Inflammatory macrophage treated with lipopolysaccharide for 1 hour (primary cell): ENCODE measurements around the gene TBXT.
"Not testable (repeated sequence)": the region's sequence is repeated elsewhere in the genome, so short reads cannot be mapped to it uniquely, and the experiment has no call there.

Source experiments
- DNase-seq, 2 donors: peaks; one replicate each; pipeline ENCODE4 v3.0.0-alpha.2; 2020 to 2022

TBXT gene, protein sequence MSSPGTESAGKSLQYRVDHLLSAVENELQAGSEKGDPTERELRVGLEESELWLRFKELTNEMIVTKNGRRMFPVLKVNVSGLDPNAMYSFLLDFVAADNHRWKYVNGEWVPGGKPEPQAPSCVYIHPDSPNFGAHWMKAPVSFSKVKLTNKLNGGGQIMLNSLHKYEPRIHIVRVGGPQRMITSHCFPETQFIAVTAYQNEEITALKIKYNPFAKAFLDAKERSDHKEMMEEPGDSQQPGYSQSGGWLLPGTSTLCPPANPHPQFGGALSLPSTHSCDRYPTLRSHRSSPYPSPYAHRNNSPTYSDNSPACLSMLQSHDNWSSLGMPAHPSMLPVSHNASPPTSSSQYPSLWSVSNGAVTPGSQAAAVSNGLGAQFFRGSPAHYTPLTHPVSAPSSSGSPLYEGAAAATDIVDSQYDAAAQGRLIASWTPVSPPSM

DNA sequence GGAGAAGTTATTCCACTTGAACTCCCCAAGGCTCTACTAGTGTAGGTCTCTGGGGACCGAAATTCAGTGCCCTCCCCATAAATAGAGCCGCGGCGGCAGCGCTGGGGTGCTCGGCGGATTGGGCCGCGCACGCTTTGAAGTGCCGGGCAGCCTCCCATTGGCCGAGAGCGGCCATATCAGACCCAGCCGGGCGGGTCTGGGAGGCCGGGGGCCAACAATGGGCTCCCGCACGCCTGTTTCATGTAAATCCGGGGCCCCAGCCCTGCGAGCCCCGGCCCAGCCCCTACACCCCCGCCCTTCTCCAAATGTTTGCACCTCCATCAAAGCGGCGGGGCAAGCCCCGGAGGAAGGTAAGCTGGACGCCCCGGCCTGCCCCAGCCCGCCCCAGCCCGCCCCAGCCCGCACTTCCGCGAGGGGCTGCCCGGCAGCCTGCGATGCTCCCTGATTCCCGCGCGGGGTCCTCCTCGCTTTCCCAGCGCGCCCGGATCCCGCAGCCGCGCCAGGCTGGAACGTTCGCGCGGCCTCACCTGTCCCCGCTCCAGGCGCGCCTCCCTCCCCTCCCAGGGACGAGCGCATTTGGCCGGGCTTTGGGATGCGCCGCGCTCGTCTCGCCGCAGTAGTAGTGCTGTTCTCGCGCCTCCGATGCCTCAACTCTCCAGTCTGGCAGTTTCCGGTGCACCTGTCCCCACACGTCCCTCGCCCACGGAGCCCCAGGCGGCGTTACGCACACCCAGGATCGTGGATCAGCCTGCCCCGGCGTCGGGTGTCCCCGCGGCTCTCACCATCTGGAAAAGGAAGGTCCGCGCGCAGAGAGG lies at the start of gene TBXT:
TSS of gene TBXT (minus strand) at position 51 of the 815 bp plus-strand sequence. CDS start 260 bp downstream, outside the sequence.
- DNase-seq, result no peak

DNA sequence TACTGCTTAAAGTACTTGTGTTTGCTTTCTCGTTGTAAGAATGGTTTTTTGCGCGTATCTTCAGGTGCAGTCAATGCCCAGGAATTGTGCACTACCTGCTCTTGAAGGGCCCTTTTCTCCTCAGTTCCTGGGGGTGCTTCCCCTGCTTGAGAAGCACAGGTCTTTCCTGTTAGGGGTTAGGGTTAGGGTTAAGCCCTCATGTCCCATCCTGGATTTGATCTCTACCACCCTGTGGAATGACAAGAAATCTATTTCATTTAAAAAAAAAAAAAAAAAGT lies 39.6 kb upstream of the TBXT start:
- no peak for DNase-seq

DNA sequence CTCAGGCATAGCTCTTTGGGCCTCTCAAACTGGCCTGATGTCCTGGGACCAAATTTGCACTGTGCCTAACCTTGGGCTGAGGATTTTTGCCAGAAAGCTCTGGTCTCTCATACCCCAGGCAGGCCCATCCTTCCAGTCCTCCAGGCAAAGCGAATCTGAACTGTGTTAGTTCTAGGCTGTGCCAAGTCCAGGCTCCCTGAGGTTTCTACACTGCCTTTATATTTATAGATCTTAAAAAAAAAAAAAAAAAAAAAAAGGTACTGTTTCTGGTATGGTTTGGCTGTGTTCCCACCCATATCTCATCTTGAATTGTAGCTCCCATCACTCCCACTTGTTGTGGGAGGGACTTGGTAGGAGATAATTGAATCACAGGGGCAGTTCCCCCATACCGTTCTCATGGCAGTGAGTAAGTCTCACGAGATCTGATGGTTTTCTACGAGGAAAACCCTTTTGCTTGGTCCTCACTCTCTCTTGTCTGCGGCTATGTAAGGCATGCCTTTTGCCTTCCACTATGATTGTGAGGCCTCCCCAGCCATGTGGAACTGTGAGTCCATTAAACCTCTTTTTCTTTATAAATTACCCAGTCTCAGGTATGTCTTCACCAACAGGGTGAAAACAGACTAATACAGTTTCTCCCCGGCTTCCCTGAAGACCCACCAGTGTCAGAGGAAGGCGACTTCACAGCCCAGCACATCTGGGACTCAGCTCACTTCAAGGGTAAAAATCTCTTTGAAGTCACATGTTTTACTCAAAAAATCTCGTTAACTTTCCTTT lies 39.0 kb upstream of the TBXT start:
- DNase-seq, result peak; percentile 13 to 64

DNA sequence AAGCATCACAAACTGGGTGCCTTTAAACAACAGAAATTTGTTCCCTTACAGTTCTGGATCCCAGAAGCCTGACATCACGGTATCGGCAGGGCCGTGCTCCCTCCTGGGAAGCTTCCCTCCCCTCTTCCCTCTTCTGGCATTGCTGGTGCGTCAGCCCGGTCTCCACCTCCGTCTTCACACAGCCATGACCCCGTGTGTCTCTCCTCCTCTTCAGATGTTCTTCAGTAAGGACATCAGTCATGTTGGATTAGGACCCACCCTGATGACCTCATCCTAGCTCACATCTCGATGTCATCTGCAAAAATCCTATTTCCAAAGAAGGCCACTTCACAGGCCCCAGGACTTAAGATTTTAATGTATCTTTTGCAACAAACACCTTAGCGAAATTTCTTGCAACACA lies 38.4 kb upstream of the TBXT start:
- no peak for DNase-seq

DNA sequence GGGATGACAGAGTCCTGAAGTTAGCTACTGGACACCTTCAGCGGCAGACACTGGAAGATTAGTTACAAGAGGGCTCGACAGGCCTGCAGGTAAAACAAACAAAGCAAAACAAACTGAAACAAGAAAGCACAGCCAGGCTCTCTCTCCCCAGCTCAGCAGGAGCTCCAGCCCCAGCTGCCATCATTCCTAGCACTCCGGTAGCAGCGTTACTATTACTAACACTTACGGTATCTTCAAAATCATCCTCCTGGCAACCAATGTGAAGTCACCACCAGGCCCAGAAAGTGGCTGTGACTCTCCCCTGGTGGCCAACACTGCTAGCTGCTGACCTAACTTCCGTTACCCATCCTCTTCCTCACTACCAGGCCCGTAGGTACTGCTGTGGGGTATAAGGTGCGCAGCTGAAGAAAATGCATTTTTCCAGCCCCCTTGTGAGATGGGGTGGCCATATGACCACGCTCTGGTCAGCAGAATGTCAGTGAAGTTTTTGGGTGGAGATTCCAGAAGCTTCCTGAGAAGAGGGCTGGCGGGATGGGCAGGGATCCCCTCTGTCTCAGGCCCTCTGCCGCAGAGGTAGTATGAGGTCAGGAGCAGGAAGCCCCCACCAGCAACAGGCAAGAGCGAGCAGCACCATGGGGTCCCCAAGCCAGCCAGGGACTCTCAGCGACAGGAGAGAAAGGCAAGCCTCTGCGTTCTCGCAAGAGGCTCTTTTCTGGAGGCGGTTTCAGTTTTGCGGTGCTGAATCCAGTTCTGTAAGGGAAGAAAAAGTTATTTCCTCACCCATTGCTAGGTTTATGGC lies 37.4 kb upstream of the TBXT start:
- no peak for DNase-seq

DNA sequence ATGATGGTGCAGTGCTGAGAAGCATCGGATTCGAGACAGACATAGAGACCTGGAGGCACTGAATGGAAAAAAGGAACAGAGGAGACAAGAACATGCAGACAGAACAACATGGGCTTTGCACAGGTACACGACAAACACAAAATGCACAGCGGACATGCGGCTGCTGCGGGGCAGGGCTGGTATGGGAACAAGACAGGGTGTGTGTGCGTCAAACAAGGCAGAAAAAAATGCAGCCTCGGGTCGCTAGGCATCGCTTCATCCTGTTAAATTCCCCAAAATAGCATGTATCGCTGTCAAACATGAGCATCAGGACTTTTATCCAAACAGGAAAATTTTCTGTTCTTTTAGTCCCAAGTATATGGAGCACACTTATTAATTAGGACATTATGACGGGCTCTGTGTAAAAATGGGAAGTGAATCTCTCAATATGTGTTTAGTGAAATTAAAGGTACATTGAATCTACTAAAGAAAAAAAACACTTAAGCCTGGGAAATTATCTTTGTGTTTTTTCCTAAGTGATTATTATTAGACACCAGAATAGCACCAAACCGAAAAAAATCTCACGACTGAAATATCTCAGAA lies 36.1 kb upstream of the TBXT start:
- DNase-seq, result no peak

DNA sequence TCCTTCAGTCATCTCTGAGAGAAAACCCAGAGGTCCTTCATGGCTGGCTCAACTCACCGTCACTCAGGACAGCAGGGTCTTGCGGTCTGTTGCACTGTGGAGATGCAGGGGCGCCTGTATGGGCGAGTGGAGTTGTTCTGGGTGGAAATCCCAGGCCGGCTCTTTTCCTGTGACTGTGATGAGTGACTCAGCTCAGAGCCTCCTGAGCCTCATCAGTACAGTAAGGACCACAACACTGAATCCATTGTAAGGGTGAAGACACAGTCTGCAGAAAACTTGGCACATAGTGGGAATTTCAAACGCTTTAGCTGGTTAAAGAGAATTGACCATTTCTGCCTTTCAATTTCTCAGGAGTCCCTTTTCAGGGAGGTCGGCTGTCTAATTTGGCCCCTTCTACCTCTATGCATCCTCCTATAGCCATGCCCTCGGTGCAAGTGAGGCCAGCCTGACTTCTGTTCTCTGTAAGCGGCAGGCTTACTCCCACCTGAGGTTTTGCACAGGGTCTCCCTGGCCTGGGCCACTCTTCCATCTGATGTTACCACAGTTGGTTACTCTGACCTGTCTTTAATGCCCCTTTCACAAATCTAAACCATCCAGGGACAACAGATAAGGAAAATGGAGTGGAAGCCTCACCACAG lies 35.5 kb upstream of the TBXT start:
- DNase-seq, result no peak

DNA sequence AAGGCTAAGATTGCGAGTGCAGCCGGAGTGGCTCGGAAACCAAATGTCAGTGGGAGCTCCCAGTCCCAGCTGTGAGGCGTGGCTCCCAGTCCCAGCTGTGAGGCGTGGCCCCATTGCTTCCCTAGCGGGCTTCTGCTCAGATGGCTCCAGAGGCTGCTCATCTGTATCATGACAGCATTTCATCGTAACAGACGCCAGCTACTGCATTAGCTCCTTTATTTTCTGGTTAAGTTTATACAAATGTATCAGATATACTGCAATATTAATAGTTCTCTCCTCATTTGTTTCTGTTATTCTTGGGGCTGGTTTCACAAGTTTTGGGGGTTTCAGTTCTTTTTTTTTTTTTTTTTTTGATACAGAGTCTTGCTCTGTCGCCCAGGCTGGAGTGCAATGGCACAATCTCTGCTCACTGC lies 34.7 kb upstream of the TBXT start:
- peak; percentile 23 to 29 for DNase-seq

DNA sequence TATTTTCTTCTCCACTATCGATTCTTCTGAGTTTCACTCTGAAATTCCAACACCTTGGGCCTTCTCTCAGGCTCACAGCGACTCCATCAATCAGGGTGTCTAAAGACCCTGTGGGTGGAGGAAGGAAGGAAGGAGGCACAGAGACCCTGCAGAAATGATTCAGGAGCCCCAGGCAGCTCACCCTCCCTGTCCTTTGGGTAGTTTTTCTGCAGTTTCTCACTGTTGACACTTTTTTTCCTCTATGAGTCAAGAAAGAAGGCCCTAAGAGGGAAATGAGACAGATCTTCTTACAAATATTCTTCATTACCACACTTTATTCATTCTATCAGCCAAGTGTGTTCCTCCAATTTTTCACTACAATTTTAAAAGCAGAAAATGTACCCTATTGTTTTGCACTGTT lies 34.2 kb upstream of the TBXT start:
- DNase-seq, result no peak

DNA sequence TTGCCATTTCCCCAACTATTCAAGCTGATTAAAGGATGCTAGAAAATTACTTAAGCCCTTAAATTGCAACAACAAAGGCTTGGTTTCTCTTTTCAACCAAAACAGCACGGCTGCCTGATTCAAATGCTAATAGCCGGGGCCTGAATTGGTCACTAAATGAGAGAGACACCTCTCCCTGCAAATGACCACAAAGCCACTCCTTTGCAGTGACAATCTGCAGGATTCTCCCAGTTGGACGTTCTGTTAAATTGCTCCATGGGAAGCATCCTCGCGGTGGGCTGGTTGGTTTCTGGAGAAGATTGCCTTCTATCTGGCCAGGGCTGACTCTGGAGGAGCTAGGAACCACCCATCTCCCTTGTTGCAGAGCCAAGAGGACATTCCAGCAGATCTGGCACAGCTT lies 29.7 kb upstream of the TBXT start:
- no peak for DNase-seq

DNA sequence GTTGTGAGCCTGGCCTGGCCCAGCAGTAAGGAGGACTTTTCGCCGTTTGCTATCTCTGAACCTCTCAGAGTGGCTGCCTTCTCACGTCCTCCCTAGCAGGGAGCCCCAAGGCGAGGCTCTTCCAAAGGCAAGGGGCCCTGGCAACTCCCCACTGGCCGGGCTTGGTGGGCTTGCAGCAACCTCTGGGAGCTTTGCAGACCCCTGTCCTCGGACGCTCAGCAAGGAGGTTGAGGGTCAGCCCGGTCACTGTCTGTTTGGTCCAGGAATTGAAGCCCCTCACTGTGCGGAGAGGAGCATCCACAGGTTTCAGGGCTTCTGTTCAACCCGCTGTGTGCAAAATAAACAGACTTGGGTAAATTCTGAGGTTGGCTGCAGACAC lies 28.2 kb upstream of the TBXT start:
- no peak for DNase-seq

DNA sequence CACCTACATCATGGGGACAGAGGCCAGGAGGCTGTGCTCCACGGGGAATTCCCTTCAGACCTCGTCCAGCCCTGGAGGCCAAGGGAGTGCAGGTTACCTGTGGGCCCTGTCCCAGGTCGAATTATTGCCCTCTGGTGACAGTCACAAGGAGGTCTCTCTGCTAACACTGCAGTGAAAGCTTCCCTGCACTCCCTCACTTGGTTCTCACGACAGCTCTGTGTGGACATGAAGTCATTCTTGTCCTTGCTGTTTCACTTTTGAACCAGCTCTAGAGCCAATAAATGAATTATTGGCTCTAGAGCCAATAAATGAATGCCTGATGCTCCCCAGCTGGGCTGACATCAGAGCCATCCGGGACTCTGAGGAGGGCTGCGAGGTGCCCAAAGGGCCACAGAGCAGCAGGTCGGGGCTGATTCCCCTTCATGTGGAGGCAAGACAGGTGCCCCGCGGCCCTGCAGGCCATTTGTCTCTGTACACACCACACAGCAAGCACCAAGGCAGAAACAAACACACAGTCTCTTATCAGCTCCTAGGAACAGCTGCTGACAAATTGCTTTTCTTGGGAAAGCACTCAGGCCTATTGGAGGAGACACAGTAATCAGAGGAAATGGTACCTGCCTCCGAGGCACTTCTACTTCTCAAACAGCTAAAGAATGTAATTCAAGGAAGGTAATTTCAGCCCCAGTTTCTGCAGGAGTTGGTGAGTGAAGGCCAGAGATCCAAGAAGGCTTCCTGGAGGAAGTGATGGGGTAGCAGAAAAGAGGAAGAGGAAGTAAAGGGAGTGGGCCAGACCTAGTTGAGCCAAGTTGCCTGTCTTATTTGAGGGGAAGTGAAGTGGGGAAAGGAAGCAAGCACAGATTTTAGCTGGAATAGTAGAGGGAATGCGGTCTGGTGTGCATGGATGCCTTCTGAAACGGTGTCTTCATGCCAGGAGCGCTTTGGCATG lies 27.5 kb upstream of the TBXT start:
- DNase-seq, result peak; percentile 44 to 49

DNA sequence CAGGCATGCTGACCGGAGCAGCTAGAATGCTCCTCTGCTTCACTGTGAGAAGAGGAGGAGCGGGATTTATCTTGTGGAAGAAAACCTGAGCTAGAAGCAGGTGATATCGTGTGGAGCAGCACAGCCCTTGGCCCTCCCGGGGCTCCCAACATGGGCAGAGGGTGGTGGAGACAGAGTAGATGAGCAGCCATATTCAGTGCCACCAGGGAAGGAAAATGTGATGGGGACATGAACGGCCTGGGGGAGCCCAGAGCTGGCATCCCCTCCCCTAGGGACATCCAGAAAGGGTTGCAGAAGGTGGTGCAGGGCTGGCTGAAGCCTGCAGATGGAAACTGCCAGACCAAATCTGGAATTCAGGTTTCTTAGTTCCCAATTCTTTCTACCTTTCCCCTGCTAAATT lies 24.9 kb upstream of the TBXT start:
- no peak for DNase-seq

DNA sequence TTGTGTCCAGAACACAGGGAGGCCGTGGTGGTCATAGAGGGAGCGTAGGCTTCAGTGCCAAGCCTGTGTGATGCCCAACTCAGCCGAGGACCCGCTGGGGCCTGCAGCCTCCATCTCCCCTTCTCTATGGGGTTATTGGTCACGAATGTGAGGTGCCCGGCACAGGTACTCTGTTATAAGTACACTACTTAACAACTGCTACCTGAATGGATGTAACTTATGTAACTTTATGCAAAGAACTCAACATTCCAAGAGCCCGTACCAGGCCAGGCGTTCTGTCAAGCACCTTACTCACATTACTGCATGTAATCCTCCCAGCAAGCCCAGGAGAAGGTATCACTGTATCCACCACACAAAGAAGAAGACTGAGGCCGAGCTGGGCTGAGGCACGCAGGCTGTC lies 24.5 kb upstream of the TBXT start:
- no peak for DNase-seq

DNA sequence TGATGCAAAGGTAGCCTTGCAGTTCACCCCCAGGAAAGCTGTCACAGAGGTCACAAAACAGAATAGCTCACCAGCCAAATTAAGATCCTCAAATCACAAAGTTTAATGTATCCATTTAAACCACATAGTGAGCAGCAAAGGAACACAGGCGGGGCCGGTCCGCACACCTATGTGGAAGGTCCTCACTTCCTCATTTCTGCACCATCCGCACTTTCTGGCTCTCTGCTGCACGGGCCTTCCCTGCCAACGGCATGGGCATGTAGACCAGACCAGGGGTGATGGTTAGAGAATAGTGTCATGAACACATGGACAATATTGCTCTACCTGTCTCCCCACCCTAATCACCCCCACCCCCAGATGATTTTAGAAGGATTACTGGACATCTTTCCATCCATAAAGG lies 12.1 kb upstream of the TBXT start:
- DNase-seq, result no peak

DNA sequence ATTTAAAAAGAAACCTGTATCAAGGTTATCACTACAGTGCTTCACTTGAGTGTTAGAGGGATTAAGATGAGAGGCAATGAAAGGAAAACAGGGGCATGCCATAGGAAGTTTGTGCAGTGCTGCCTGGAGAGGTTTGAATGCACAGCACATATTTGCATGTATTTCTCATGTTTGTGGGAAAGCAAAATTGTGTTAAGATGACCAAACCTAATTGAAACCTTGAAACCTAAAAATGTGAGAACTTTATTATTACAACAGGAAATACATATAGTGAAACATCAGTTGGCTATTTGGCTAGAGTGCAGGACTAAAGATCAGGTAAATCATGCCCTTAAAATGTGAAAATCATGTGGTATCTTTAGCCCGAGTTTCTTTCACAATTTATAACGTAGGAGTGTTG lies 8.5 kb upstream of the TBXT start:
- no peak for DNase-seq

DNA sequence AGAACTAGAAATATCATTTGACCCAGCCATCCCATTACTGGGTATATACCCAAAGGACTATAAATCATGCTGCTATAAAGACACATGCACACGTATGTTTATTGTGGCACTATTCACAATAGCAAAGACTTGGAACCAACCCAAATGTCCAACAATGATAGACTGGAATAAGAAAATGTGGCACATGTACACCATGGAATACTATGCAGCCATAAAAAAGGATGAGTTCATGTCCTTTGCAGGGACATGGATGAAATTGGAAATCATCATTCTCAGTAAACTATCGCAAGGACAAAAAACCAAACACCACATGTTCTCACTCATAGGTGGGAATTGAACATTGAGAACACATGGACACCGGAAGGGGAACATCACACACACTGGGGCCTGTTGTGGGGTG lies 7.4 kb upstream of the TBXT start:
- not testable (repeated sequence) for DNase-seq

DNA sequence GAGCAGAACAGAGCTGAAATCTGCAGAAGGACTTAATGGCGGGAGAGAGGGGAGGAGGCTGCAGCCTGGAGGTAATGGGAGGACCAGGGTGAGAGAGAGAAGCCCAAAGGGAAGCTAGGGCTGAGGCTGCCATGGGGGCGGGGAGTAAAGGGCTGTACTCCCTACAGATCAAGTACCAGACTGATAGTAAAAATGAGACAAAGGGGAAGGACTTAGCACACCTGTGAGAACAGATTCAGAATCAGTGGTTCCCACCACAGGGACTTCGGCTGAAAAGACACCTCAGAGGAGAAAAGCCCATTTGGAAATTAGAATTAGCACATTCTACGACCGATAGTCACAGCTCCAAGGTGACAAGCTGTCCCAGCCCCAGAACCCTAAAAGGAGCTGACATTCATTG lies 6.4 kb upstream of the TBXT start:
- DNase-seq, result no peak

DNA sequence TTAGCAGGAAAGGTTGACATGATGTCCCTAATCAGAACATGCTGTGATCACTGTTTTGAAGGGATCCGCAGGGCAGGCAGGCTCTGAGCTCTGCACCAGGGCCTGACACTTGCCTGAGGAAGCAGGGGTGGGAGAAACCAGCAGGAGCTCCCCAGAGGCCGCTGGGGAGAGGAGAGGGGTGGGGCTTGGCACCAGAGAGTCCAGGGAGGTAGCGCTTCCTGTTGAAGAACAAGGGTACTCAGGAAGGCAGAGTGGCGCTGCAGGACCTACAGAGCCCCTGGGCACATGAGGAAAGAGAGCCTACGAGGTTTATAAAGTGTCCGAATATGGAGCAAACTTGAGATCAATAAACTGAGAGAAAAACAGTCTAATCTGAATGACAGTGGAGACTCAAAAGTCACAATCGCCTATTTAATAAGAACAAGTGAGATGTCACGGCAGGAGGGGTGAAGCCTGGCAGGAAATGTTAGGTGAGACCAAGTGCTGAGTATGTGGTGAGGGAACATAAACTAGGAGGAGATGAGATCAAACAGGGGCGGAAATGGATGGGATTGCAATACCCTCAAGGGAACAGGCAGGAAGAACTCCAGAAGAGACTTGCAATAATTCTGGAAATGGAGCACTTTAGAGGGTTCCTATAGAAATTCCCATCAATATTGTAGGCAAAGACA lies 5.8 kb upstream of the TBXT start:
- no peak for DNase-seq

DNA sequence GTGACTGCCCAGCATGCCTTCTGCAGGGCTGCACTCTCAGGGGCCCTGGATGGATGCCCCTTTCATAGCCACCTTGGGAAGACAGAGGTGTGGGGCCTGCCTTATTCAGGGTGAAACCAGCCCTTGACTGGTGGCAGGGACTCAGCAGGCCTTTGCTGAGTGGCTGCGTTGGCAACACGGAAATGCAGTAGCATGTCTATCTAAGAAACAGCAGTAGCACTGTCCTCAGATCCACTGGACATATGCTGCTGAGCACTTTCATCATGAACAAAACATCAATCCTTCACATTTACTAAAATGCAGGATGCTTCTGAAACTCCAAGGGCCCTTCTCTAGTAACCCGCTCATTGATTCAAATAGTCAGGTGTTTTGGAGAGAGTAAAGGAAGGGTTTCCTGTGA lies 4.9 kb upstream of the TBXT start:
- no peak for DNase-seq
